GM23248 (cell line): Measurements from ENCODE around the gene ITGA6.

Experiments
- EZH2 ChIP-seq: fragments of 200-600 bp; sonication (generic); IDR thresholded peaks from 2 replicates; pipeline ENCODE4 v1.6.1; 2018; ENCODE audit warnings: antibody characterized with exemption, mild to moderate bottlenecking; ENCODE audit not compliant: insufficient read depth, poor library complexity, severe bottlenecking
- EZH2phosphoT487 ChIP-seq: fragments of 200-600 bp; sonication (generic); IDR thresholded peaks from 2 replicates; pipeline ENCODE4 v1.6.1; 2018; ENCODE audit warnings: antibody characterized with exemption, moderate library complexity, mild to moderate bottlenecking, low read depth; ENCODE audit not compliant: insufficient read depth

DNA sequence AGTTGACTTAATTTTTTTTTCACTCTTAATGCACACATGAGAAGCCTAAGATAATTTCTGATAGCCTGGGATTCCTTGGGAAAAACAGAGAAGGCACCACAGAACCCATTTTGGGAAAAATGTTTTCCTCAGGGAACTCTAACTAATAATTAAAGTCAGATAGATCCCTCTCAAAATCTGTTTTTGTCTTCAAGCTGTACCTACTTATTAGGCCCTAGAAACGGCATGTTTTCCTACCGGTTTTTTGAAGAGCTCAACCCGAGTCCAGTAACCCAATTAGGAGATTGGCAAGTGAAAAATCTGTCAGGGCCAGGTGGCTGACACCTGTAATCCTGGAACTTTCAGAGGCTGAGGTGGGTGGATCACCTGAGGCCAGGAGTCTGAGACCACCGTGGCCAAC is 112.4 kb downstream of the ITGA6 start:
- no peak for TF ChIP-seq EZH2
- no peak for TF ChIP-seq EZH2phosphoT487
